Smooth muscle cell (in vitro differentiated cells): ENCODE measurements around the gene CAMSAP2. TPM values are rescaled to one million over a fixed set of nuclear protein-coding genes. Genes with fewer than 3 reads are reported as not detected.

ENCODE experiments used
- DNase-seq: peaks from one replicate; lab custom pipeline; 2025; ENCODE audit not compliant: unreplicated experiment; lab: John Stamatoyannopoulos, UW
- H2AFZ ChIP-seq: fragments of 200-600 bp; sonication (generic); 2 replicates; pipeline ENCODE4 v1.6.0; 2016; ENCODE audit warnings: antibody characterized with exemption, low read depth, mild to moderate bottlenecking
- H3F3A ChIP-seq: fragments of 200-600 bp; sonication (generic); 2 replicates; pipeline ENCODE4 v1.6.0; 2017; ENCODE audit warnings: antibody characterized with exemption, low read depth
- H3K27ac ChIP-seq: fragments of 200-600 bp; sonication (generic); 2 replicates; pipeline ENCODE4 v1.5.1; 2016; ENCODE audit warnings: low read depth, mild to moderate bottlenecking
- H3K27me3 ChIP-seq: fragments of 200-600 bp; sonication (generic); 2 replicates; pipeline ENCODE4 v1.6.1; 2016; ENCODE audit warnings: low read depth, mild to moderate bottlenecking
- H3K36me3 ChIP-seq: fragments of 200-600 bp; sonication (generic); 2 replicates; pipeline ENCODE4 v1.5.1; 2016; ENCODE audit warnings: low read depth
- H3K4me1 ChIP-seq: fragments of 200-600 bp; sonication (generic); 2 replicates; pipeline ENCODE4 v1.5.1; 2016; ENCODE audit warnings: low read depth
- H3K4me2 ChIP-seq: fragments of 200-600 bp; sonication (generic); 2 replicates; pipeline ENCODE4 v1.6.0; 2016; ENCODE audit warnings: mild to moderate bottlenecking
- H3K4me3 ChIP-seq: fragments of 200-600 bp; sonication (generic); 2 replicates; pipeline ENCODE4 v1.5.1; 2016; ENCODE audit warnings: mild to moderate bottlenecking
- H3K79me2 ChIP-seq: fragments of 200-600 bp; sonication (generic); 2 replicates; pipeline ENCODE4 v1.6.0; 2016; ENCODE audit warnings: low read depth, mild to moderate bottlenecking
- H3K9ac ChIP-seq: fragments of 200-600 bp; sonication (generic); 2 replicates; pipeline ENCODE4 v1.6.0; 2016; ENCODE audit warnings: low read depth
- H3K9me3 ChIP-seq: fragments of 200-600 bp; sonication (generic); replicated peaks from 2 replicates; pipeline ENCODE4 v1.5.1; 2016; ENCODE audit warnings: low read depth
- H4K20me1 ChIP-seq: fragments of 200-600 bp; sonication (generic); 2 replicates; pipeline ENCODE4 v1.6.0; 2016; ENCODE audit warnings: low read depth
- CTCF ChIP-seq: fragments of 200-600 bp; sonication (generic); IDR thresholded peaks from 2 replicates; pipeline ENCODE4 v1.5.1; 2017; ENCODE audit warnings: borderline replicate concordance, mild to moderate bottlenecking, antibody characterized with exemption; ENCODE audit not compliant: insufficient read depth, poor library complexity, severe bottlenecking
- WGBS: methylation state at CpG from one replicate; pipeline ENCODE4 v1.1.7; 2016; ENCODE audit warnings: low lambda C conversion rate; 5-methylcytosine and 5-hydroxymethylcytosine counted together
- polyA plus RNA-seq: library from polyadenylated mRNA; unstranded; fragments of >200 nt; fragmentation: Nextera tagmentation; extraction: Ambion mirVana; gene quantifications from 2 replicates; pipeline ENCODE4 v1.2.1, GENCODE V29; 2016
- total RNA-seq: library from RNA; depleted of rRNA; stranded (reverse); fragments of >200 nt; gene quantifications from 2 replicates; pipeline ENCODE4 v1.2.3, GENCODE V29; 2014

CAMSAP2 gene
- total and polyA plus RNA-seq, 2 experiments from 2014 or later, result 12.9 to 57.5 TPM

DNA sequence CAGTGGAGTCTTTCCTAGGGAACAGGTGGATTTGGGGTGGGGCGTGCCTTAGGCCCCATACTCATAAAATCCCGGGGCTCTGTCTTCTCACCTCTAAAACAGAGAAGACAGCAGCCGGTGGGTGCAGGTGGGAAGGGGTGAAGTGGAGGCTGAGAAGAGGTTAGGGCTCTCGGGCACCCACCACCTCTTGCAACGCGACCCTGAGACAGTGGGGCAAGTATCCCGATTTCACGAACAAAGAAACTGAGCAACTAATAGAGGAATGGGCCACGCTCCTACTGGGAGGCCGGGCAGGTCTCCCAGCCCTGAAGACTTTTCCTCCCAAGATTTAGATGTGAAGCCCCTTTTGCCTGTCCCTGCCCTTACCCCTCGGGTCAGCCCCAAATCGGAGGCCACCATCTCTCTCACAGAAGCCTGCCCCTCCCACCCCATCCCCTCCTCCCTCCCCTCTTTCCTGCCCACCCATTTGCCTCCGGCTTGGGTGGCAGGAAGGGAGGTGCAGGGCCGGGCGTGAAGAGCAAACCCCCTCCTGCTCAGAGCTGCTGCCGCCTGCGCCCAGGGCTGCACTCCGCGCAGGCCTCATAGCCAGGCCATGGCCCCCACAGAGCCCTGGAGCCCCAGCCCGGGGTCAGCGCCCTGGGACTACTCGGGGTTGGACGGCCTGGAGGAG is 133.9 kb downstream of the CAMSAP2 start, which contains the start of gene GPR25:
Gene GPR25 (plus strand): TSS at position 536 of the 670 bp plus-strand sequence. CDS start 57 bp downstream, at position 593.
- no peak for TF ChIP-seq CTCF
- Histone ChIP-seq H3K4me3 (no peak within 1 kb of the TSS), H3K4me2 (no peak within 1 kb of the TSS), H4K20me1 (no peaks in the 10 kb centered on the region), H3K4me1 (no peaks in the 10 kb centered on the region), H3K27me3 (no peaks in the 10 kb centered on the region), H3F3A (no peaks in the 10 kb centered on the region), H3K9me3 (no peaks in the 10 kb centered on the region), H3K36me3 (no peaks in the 10 kb centered on the region), H3K79me2 (no peaks in the 10 kb centered on the region), H3K9ac (no peak within 1 kb of the TSS), H3K27ac (no peak within 1 kb of the TSS), H2AFZ (no peak within 1 kb of the TSS)
- no peak for DNase-seq
- 95% methylated on average over 20 of the region's 23 CpGs for WGBS

DNA sequence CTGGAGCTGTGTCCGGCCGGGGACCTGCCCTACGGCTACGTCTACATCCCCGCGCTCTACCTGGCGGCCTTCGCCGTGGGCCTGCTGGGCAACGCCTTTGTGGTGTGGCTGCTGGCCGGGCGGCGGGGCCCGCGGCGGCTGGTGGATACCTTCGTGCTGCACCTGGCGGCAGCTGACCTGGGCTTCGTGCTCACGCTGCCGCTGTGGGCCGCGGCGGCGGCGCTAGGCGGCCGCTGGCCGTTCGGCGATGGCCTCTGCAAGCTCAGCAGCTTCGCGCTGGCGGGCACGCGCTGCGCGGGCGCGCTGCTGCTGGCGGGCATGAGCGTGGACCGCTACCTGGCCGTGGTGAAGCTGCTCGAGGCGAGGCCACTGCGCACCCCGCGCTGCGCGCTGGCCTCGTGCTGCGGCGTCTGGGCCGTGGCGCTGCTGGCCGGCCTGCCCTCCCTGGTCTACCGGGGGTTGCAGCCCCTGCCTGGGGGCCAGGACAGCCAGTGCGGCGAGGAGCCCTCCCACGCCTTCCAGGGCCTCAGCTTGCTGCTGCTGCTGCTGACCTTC is 134.5 kb downstream of the CAMSAP2 start:
- no peak overlapping the region for H3K27ac ChIP-seq
- H3K79me2 ChIP-seq, result no peaks in the 10 kb centered on the region
- DNase-seq, result no peak
- H3K4me1 ChIP-seq, result no peaks in the 10 kb centered on the region
- no peaks in the 10 kb centered on the region for H3K9me3 ChIP-seq
- H3K4me2 ChIP-seq, result no peak overlapping the region
- no peaks in the 10 kb centered on the region for H3K27me3 ChIP-seq
- H3K4me3 ChIP-seq, result no peak overlapping the region
- no peak for TF ChIP-seq CTCF
- H3F3A ChIP-seq, result no peaks in the 10 kb centered on the region
- H3K9ac ChIP-seq, result no peak overlapping the region
- H2AFZ ChIP-seq, result no peak overlapping the region
- WGBS, result 98% methylated on average over 47 of the region's 61 CpGs
- H3K36me3 ChIP-seq, result no peaks in the 10 kb centered on the region
- H4K20me1 ChIP-seq, result no peaks in the 10 kb centered on the region

GRCh38 chr1:200873671-200874397 is 135.1 kb downstream of the CAMSAP2 start:
- Histone ChIP-seq H3K9ac (no peak overlapping the region), H3K27ac (no peak overlapping the region), H3F3A (no peaks in the 10 kb centered on the region), H4K20me1 (no peaks in the 10 kb centered on the region), H3K9me3 (no peaks in the 10 kb centered on the region), H3K4me2 (no peak overlapping the region), H3K27me3 (no peaks in the 10 kb centered on the region), H3K4me1 (no peaks in the 10 kb centered on the region), H3K36me3 (no peaks in the 10 kb centered on the region), H3K4me3 (no peak overlapping the region), H2AFZ (no peak overlapping the region), H3K79me2 (no peaks in the 10 kb centered on the region)
- no peak for TF ChIP-seq CTCF
- 95% methylated on average over 51 of the region's 66 CpGs for WGBS
- DNase-seq, result no peak
